AML-193 (cell line): ENCODE data around the gene HACE1.
A peak's percentile ranks its signal among the peaks of the same experiment; 100 is the strongest.

Source experiments
- DNase-seq, 2 experiments: peaks; one replicate each; lab custom pipeline; 2025; lab: John Stamatoyannopoulos, UW

Gene HACE1

DNA sequence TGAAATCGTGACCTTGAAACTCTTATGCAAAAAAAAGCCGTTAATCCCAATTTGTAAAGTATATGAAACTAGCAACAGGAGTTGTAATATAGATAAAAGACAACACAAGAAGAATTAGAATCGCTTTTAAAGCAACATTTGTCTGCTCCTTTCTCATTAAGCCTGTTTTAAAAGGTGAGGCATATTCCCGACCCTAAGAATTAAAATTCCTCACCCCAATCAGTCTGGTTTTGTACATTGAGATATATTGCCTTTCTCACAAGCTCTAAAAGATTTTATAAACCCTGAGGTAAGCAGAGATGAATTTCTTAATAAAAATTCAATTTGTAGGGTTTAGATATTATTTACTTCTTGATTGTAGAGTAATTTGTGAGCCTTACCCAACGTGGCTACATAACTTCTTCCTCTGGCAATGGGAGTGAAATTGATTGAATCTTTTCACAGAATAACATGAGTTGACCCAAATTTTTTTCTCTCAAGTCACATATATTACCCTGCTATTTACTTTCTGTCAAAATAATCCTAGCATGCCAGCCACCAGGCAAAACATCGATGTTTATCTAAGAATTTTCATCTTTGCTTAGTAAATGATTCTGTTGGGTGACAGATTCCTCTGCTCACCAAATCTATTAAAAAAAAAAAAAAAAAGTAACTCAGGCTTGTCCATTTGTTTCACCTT, 173.7 kb downstream of the HACE1 start:
- no peak for DNase-seq

DNA sequence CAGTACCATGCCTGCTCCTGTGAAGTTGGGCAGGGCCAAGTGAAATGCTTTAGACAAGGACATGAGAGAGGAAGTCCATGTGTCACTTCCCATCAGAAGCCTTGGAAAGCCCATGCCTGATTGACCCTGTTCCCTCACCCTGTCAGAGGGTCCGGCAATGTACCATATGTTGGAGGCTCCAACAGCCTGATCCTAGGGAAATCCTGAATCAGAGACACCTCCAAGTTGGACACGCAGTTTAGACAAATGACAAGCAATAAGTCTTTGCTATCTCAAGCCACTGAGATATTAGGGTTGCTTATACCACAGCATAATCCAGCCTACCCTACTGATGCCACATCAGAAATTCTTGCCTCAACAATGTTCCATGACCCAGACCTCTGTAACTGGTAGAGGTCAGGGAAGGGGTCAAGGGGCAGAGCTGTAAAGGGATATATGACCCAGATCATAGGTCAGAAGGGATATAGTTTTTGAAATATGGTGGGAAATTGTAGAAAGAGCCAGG, 174.8 kb downstream of the HACE1 start:
- no peak for DNase-seq

GRCh38 chr6:104683809-104684208, 175.9 kb downstream of the HACE1 start:
- no peak for DNase-seq

- DNase-seq: peak; percentile 66 to 73
Measured at GRCh38 chr6:104682722-104683643, 176.7 kb downstream of the HACE1 start.

DNA sequence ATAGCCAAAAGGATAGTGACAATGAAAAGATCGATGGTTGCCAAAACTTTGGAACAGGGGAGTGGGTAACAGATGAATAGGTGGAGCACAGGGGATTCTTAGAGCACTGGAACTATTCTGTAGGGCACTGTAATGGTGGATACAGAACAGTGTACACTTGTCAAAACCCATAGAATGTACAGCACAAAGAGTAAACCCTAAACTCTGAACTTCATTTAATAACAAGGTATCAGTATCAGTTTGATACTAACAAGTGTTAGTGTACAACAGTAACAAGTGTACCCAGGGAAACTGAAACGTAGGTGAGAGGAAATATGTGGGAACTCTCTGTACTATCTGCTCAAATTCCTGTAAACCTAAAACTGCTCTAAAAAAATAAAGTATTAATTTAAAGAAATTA, 179.2 kb downstream of the HACE1 start:
- DNase-seq: no peak

- DNase-seq: no peak
Measured at GRCh38 chr6:104679971-104680370, 179.7 kb downstream of the HACE1 start.
